Heart right ventricle (tissue), 16 donors: ENCODE data around the gene ARID5B. TPM values are rescaled to one million over a fixed set of nuclear protein-coding genes. Genes with fewer than 3 reads are reported as not detected.

Experiments
- ATAC-seq, 8 donors: fragments of 200-7000 bp; cut with Tn5 transposase; one replicate each; pipeline ENCODE4 v1.9.1; 2020; ENCODE audit warnings: mild to moderate bottlenecking in 8 of 8, moderate library complexity in 8 of 8, moderate number of reproducible peaks in 1 of 8
- DNase-seq, 2 donors: peaks; one replicate each; pipeline ENCODE4 v3.0.0-alpha.2; 2020
- H3K27ac ChIP-seq, 10 donors: fragments of 200-600 bp; sonication (generic) in 2 of 10; one replicate each; pipeline versions ENCODE4 v1.5.0 to v1.8.0; 2020 to 2022; ENCODE audit warnings: mild to moderate bottlenecking in 3 of 10
- H3K27me3 ChIP-seq, 7 donors: fragments of 200-600 bp; one replicate each; pipeline ENCODE4 v1.8.0; 2021 to 2022; ENCODE audit warnings: mild to moderate bottlenecking in 2 of 7
- H3K36me3 ChIP-seq, 9 donors: fragments of 200-600 bp; sonication (generic) in 1 of 9; one replicate each; pipeline versions ENCODE4 v1.5.0 to v1.8.0; 2020 to 2022; ENCODE audit warnings: mild to moderate bottlenecking in 2 of 9
- H3K4me1 ChIP-seq, 9 donors: fragments of 200-600 bp; sonication (generic) in 1 of 9; one replicate each; pipeline versions ENCODE4 v1.5.0 to v1.8.0; 2020 to 2022; ENCODE audit warnings: mild to moderate bottlenecking in 4 of 9
- H3K4me3 ChIP-seq, 10 donors: fragments of 200-600 bp; sonication (generic) in 2 of 10; one replicate each; pipeline versions ENCODE4 v1.5.0 to v1.8.0; 2020 to 2022; ENCODE audit warnings: mild to moderate bottlenecking in 7 of 10, moderate library complexity in 2 of 10
- H3K9me3 ChIP-seq, 11 donors: fragments of 200-600 bp in 10 of 11; sonication (generic) in 2 of 11; one replicate each; pipeline versions ENCODE4 v1.5.0 to v1.8.0; 2013 to 2022; ENCODE audit warnings: mild to moderate bottlenecking in 2 of 11, control low read depth in 1 of 11, moderate library complexity in 1 of 11
- CTCF ChIP-seq, 9 donors: fragments of 200-600 bp; sonication (generic) in 2 of 9; IDR thresholded peaks; one replicate each; pipeline versions ENCODE4 v1.5.0 to v1.8.0; 2021 to 2022; ENCODE audit warnings: antibody characterized with exemption in 9 of 9, mild to moderate bottlenecking in 5 of 9, moderate library complexity in 1 of 9
- WGBS, 2 donors: extraction: QIAGEN DNeasy Blood & Tissue Kit; methylation state at CpG; one replicate each; pipeline ENCODE4 v1.1.7; 2013; ENCODE audit warnings: inconsistent platforms in 1 of 2; 5-methylcytosine and 5-hydroxymethylcytosine counted together
- intact Hi-C, 10 donors: fragments of 100-400 bp; cut with DNase I; formaldehyde crosslinking; loops; one replicate each; pipeline versions ENCODE4 v1.11.1 to v1.14.2; 2022
- polyA plus RNA-seq, 2 donors: library from polyadenylated mRNA; stranded (reverse); fragments of 200-250 nt; gene quantifications; one replicate each; pipeline ENCODE4 v1.2.3, GENCODE V29; 2013
- total RNA-seq, 10 donors: library from RNA; stranded (reverse); fragmentation: NEBNext Ultra II Directional in 3 of 10; extraction: Animal tissue kit (Norgen Biotek cat#: 25700) in 3 of 10; gene quantifications; one replicate each; pipeline versions ENCODE4 v1.2.1 to v1.2.4, GENCODE V29; 2021 to 2023
- donor health status: Arrhythmogenic right ventricular cardiomyopathy.
- donor health status: ischemic (EF 13 %, LVEDD 7.1; RV severe dilation, severe dysfunction).
- donor health status: healthy with polysubstance abuse.
- donor health status: DM: no; HTN: yes; CAD: no.
- donor health status: DM: no; HTN: no; CAD: no.
- donor health status: ischemic (EF 25% LVEDD 6.9; RV normal size, moderate dysfunction).
- donor health status: ischemic (EF 25% LVEDD 5.7; RV mildly dilated, moderate dysfunction).
- donor health status: healthy.
- donor health status: DM: yes; HTN: yes; CAD: no.
- donor health status: Ischemic cardiomyopathy.
- donor health status: ischemic (EF 35%, LVEDD 5.7; RV mildly dilated, moderate dysfunction).
- donor health status: nonischemic (EF 11% LVEDD 7.7; RV severe dilation, severe dysfunction).
- donor health status: DM: yes; HTN: yes; CAD: no.
- donor health status: PGD.
- donor health status: ischemic (EF 29% LVEDD 5.4; RV normal size, mild dysfunction).
- donor health status: nonischemic (EF 23%, LVEDD 6.1; RV moderate dilation, normal function).

The ARID5B gene
- total and polyA plus RNA-seq, 12 donors = 5.3 to 108 (median 25.5) TPM

GRCh38 chr10:61953183-61953582, 51.7 kb downstream of the ARID5B start:
- WGBS, 2 donors = 95 to 96% methylated on average over 2 of the region's 2 CpGs
- H3K9me3 ChIP-seq = no peaks in the 10 kb centered on the region
- no peak for TF ChIP-seq CTCF (IDR thresholded peaks at IDR 0.05)
- H3K36me3 ChIP-seq = peaks cover 0 to 45% (median 0%) of the 10 kb centered on the region in 9 donors
- no peak for DNase-seq
- no peak for ATAC-seq
- no peak overlapping the region for H3K27ac ChIP-seq
- no peak overlapping the region for H3K4me3 ChIP-seq
- intact Hi-C loops = no loop called here
- no peaks in the 10 kb centered on the region for H3K4me1 ChIP-seq
- no peaks in the 10 kb centered on the region for H3K27me3 ChIP-seq

DNA sequence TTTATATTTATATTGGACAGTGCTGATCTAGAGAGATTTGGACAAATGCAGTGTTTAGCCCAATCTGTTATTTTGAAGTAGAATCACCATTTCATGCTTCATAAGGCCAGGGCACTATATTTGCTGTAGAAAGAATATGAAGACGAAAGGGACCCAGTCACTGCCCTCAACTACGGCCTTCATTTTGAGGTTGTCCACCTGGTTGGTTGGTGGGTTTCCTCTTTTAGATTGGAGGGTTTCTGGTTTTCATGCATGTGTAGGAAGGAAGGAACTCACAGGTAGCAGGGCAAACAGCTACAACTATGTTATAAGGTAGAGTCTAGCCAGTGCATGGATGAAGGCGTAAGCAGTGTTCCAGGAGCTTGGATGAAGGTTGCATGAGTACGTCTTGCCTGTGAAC, 56.3 kb downstream of the ARID5B start:
- Histone ChIP-seq H3K9me3 (no peaks in the 10 kb centered on the region), H3K27me3 (no peaks in the 10 kb centered on the region), H3K27ac (no peak overlapping the region), H3K36me3 (peaks cover 0 to 6% (median 0%) of the 10 kb centered on the region in 9 donors), H3K4me3 (no peak overlapping the region), H3K4me1 (peaks cover 0 to 13% (median 0%) of the 10 kb centered on the region in 9 donors)
- intact Hi-C loops = no loop called here
- no peak for TF ChIP-seq CTCF (IDR thresholded peaks at IDR 0.05)
- WGBS, 2 donors = 96 to 97% methylated on average over 4 of the region's 4 CpGs
- DNase-seq (no peak), ATAC-seq (no peak)

DNA sequence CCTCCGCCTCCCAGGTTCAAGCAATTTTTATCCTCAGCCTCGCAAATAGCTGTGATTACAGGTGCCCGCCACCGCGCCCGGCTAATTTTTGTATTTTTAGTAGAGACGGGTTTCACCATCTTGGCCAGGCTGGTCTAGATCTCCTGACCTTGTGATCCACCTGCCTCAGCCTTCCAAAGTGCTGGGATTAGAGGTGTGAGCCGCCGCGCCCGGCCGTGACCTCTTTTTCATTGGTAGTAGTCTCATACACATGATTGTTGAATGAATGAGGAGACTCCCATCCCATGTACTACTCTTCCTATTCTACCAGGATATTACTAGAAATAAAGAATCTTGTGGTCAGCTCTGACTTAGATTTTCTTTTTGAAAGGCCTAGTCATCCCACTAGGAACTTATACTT, 56.8 kb downstream of the ARID5B start:
- intact Hi-C loops = no loop called here
- DNase-seq = no peak
- no peak for ATAC-seq

GRCh38 chr10:61958805-61959204, 57.3 kb downstream of the ARID5B start:
- Histone ChIP-seq H3K4me1 (peaks cover 0 to 22% (median 3%) of the 10 kb centered on the region in 9 donors), H3K4me3 (no peak overlapping the region), H3K36me3 (peaks cover 0 to 6% (median 0%) of the 10 kb centered on the region in 9 donors), H3K27ac (no peak overlapping the region), H3K9me3 (no peaks in the 10 kb centered on the region), H3K27me3 (no peaks in the 10 kb centered on the region)
- TF ChIP-seq CTCF (IDR thresholded peaks at IDR 0.05) = no peak
- ATAC-seq = no peak
- intact Hi-C loops = no loop called here
- DNase-seq = no peak

More for the DNA sequence above, 56.8 kb downstream of the ARID5B start:
- Histone ChIP-seq H3K9me3 (no peaks in the 10 kb centered on the region), H3K27me3 (no peaks in the 10 kb centered on the region), H3K36me3 (peaks cover 0 to 6% (median 0%) of the 10 kb centered on the region in 9 donors), H3K4me3 (no peak overlapping the region), H3K27ac (no peak overlapping the region), H3K4me1 (peaks cover 0 to 17% (median 0%) of the 10 kb centered on the region in 9 donors)
- no peak for TF ChIP-seq CTCF (IDR thresholded peaks at IDR 0.05)
- WGBS, 2 donors = 97 to 99% methylated on average over 12 of the region's 12 CpGs
